HG02763 (cell line): ENCODE results near the gene RHOC.

ENCODE experiments used
- ATAC-seq: cut with Tn5 transposase; IDR thresholded peaks from one replicate; pipeline ENCODE4 v1.9.1; 2021; ENCODE audit warnings: mild to moderate bottlenecking, moderate library complexity; ENCODE audit not compliant: unreplicated experiment

RHOC gene

GRCh38 chr1:112702420-112703261, 4.3 kb downstream of the RHOC start:
- ATAC-seq, result no peak

- ATAC-seq, result no peak
These were observed 4.9 kb downstream of the RHOC start for GRCh38 chr1:112702067-112702395.

GRCh38 chr1:112701227-112702066, 5.5 kb downstream of the RHOC start:
- ATAC-seq, result no peak

GRCh38 chr1:112700290-112701226, 6.4 kb downstream of the RHOC start:
- ATAC-seq, result no peak

- no peak for ATAC-seq
These were observed 7.3 kb downstream of the RHOC start for GRCh38 chr1:112699425-112700144.

- no peak for ATAC-seq
These were observed 8.3 kb downstream of the RHOC start for GRCh38 chr1:112698366-112699310.

- ATAC-seq, result no peak
These were observed 9.1 kb downstream of the RHOC start for GRCh38 chr1:112697781-112698201.

GRCh38 chr1:112696578-112697314, 10.2 kb downstream of the RHOC start:
- no peak for ATAC-seq

GRCh38 chr1:112695276-112695675, 11.7 kb downstream of the RHOC start:
- ATAC-seq, result no peak

- ATAC-seq, result no peak
These were observed 12.5 kb downstream of the RHOC start for GRCh38 chr1:112694363-112694929.

GRCh38 chr1:112693821-112694220, 13.1 kb downstream of the RHOC start:
- no peak for ATAC-seq

- no peak for ATAC-seq
These were observed 14.2 kb downstream of the RHOC start for GRCh38 chr1:112692681-112693080.

GRCh38 chr1:112689842-112690237, 17.1 kb downstream of the RHOC start:
- ATAC-seq, result no peak

GRCh38 chr1:112689196-112689841, 17.6 kb downstream of the RHOC start:
- no peak for ATAC-seq

- ATAC-seq, result no peak
These were observed 18.1 kb downstream of the RHOC start for GRCh38 chr1:112688781-112689193.

- no peak for ATAC-seq
These were observed 19.0 kb downstream of the RHOC start for GRCh38 chr1:112687785-112688496.

GRCh38 chr1:112687361-112687760, 19.6 kb downstream of the RHOC start:
- ATAC-seq, result no peak
